Neutrophil (primary cell): ENCODE data around the gene FRMPD4.

Experiments
- H3K27ac ChIP-seq: fragments of 200-600 bp; sonication (generic); 2 replicates; pipeline ENCODE4 v1.5.1; 2016; ENCODE audit warnings: mild to moderate bottlenecking, moderate library complexity
- H3K27me3 ChIP-seq: fragments of 200-600 bp; sonication (generic); 2 replicates; pipeline ENCODE4 v1.6.0; 2016; ENCODE audit warnings: mild to moderate bottlenecking
- H3K36me3 ChIP-seq: fragments of 200-600 bp; sonication (generic); 2 replicates; pipeline ENCODE4 v1.5.1; 2017
- H3K4me1 ChIP-seq, 2 experiments: fragments of 200-600 bp in 1 of 2; sonication (generic) in 1 of 2; 1 replicate in 1 of 2; 2 replicates in 1 of 2; pipeline versions ENCODE4 v1.5.1 to v1.6.1; 2013 to 2016; ENCODE audit warnings: low read depth in 1 of 2, low read length in 1 of 2, mild to moderate bottlenecking in 1 of 2, moderate library complexity in 1 of 2; ENCODE audit not compliant: control insufficient read depth in 1 of 2, insufficient read depth in 1 of 2
- H3K4me3 ChIP-seq, 2 experiments: fragments of 200-600 bp in 1 of 2; sonication (generic) in 1 of 2; 1 replicate in 1 of 2; 2 replicates in 1 of 2; pipeline ENCODE4 v1.5.1; 2013 to 2016; ENCODE audit warnings: low read depth in 1 of 2, low read length in 1 of 2, mild to moderate bottlenecking in 1 of 2, moderate library complexity in 1 of 2
- H3K9me3 ChIP-seq: fragments of 200-600 bp; sonication (generic); 2 replicates; pipeline ENCODE4 v1.5.1; 2016
- CTCF ChIP-seq: fragments of 200-600 bp; sonication (generic); IDR thresholded peaks from 2 replicates; pipeline ENCODE4 v1.5.1; 2016; ENCODE audit warnings: antibody characterized with exemption

FRMPD4 gene

GRCh38 chrX:12383196-12383595 is 244.9 kb downstream of the FRMPD4 start:
- Histone ChIP-seq H3K4me3 (no peak overlapping the region), H3K9me3 (no peaks in the 10 kb centered on the region), H3K4me1 (no peaks in the 10 kb centered on the region), H3K27me3 (no peaks in the 10 kb centered on the region), H3K36me3 (no peaks in the 10 kb centered on the region), H3K27ac (no peak overlapping the region)
- TF ChIP-seq CTCF, result no peak

GRCh38 chrX:12390301-12390700 is 252.0 kb downstream of the FRMPD4 start:
- no peaks in the 10 kb centered on the region for H3K36me3 ChIP-seq
- H3K9me3 ChIP-seq, result no peaks in the 10 kb centered on the region
- H3K27me3 ChIP-seq, result no peaks in the 10 kb centered on the region
- no peak for TF ChIP-seq CTCF
- H3K27ac ChIP-seq, result no peak overlapping the region
- no peaks in the 10 kb centered on the region for H3K4me1 ChIP-seq
- no peak overlapping the region for H3K4me3 ChIP-seq

GRCh38 chrX:12396584-12396983 is 258.3 kb downstream of the FRMPD4 start:
- Histone ChIP-seq H3K4me1 (no peaks in the 10 kb centered on the region), H3K27me3 (no peaks in the 10 kb centered on the region), H3K9me3 (no peaks in the 10 kb centered on the region), H3K4me3 (no peak overlapping the region), H3K36me3 (no peaks in the 10 kb centered on the region), H3K27ac (no peak overlapping the region)
- no peak for TF ChIP-seq CTCF

GRCh38 chrX:12400218-12400617 is 261.9 kb downstream of the FRMPD4 start:
- H3K27me3 ChIP-seq, result no peaks in the 10 kb centered on the region
- no peak overlapping the region for H3K27ac ChIP-seq
- H3K9me3 ChIP-seq, result no peaks in the 10 kb centered on the region
- H3K4me1 ChIP-seq, result no peaks in the 10 kb centered on the region
- no peak overlapping the region for H3K4me3 ChIP-seq
- no peak for TF ChIP-seq CTCF
- no peaks in the 10 kb centered on the region for H3K36me3 ChIP-seq

GRCh38 chrX:12401252-12401651 is 263.0 kb downstream of the FRMPD4 start:
- no peak for TF ChIP-seq CTCF
- Histone ChIP-seq H3K27me3 (no peaks in the 10 kb centered on the region), H3K36me3 (no peaks in the 10 kb centered on the region)

GRCh38 chrX:12403474-12404082 is 265.3 kb downstream of the FRMPD4 start:
- no peak overlapping the region for H3K4me3 ChIP-seq
- no peak overlapping the region for H3K27ac ChIP-seq
- H3K9me3 ChIP-seq, result no peaks in the 10 kb centered on the region
- TF ChIP-seq CTCF, result no peak
- no peaks in the 10 kb centered on the region for H3K36me3 ChIP-seq
- H3K4me1 ChIP-seq, result no peaks in the 10 kb centered on the region
- H3K27me3 ChIP-seq, result no peaks in the 10 kb centered on the region

More at GRCh38 chrX:12401252-12401651, 263.0 kb downstream of the FRMPD4 start:
- Histone ChIP-seq H3K4me3 (no peak overlapping the region), H3K9me3 (no peaks in the 10 kb centered on the region), H3K4me1 (no peaks in the 10 kb centered on the region), H3K27ac (no peak overlapping the region)
